ENCODE results near the gene ZNF560.

DNA sequence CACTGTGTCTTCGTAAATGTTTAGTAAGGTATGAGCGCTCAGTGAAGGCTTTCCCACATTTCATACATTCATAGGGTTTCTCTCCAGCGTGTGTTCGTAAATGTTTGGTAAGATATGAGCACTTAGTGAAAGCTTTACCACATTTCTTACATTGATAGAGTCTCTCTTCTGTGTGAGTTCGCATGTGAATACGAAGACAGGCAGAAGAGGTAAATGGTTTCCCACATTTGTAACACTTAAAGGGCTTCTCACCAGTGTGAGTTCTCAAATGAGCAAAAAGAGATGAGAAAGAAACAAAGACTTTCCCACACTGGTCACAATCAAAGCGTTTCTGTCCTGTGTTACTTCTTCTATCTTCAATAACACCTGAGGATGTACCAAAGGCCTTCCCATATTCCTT is 31.3 kb downstream of the ZNF560 start:
- TF ChIP-seq, protein P1, sequence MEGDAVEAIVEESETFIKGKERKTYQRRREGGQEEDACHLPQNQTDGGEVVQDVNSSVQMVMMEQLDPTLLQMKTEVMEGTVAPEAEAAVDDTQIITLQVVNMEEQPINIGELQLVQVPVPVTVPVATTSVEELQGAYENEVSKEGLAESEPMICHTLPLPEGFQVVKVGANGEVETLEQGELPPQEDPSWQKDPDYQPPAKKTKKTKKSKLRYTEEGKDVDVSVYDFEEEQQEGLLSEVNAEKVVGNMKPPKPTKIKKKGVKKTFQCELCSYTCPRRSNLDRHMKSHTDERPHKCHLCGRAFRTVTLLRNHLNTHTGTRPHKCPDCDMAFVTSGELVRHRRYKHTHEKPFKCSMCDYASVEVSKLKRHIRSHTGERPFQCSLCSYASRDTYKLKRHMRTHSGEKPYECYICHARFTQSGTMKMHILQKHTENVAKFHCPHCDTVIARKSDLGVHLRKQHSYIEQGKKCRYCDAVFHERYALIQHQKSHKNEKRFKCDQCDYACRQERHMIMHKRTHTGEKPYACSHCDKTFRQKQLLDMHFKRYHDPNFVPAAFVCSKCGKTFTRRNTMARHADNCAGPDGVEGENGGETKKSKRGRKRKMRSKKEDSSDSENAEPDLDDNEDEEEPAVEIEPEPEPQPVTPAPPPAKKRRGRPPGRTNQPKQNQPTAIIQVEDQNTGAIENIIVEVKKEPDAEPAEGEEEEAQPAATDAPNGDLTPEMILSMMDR (conservative IDR thresholded peaks at IDR 0.05 in 1 of 2, IDR thresholded peaks at IDR 0.05 in 1 of 2; ENCODE audit: low read depth in 1 of 2, low read length in 2 of 2), result no peak
- no peak for TF ChIP-seq EZH2 (IDR thresholded peaks at IDR 0.05; ENCODE audit: low read length, missing control alignments)
